NB4 (cell line): ENCODE results near the gene EHBP1L1.
A peak's percentile ranks its signal among the peaks of the same experiment; 100 is the strongest.

Source experiments
- DNase-seq: peaks from one replicate; pipeline ENCODE4 v3.0.0; 2010; ENCODE audit warnings: low read depth
- H3K4me3 ChIP-seq: one replicate; pipeline ENCODE4 v1.5.1; 2011; ENCODE audit warnings: mild to moderate bottlenecking, low read depth, low read length, moderate library complexity
- MYC ChIP-seq: IDR thresholded peaks from 2 replicates; pipeline ENCODE4 v1.6.1; 2011; ENCODE audit warnings: low read depth, low read length
- POLR2A ChIP-seq: IDR thresholded peaks from 2 replicates; pipeline ENCODE4 v1.6.1; 2011; ENCODE audit warnings: mild to moderate bottlenecking; ENCODE audit not compliant: insufficient read length; ENCODE audit errors: extremely low read depth
- TF ChIP-seq, protein P1 (sequence below): IDR thresholded peaks from one replicate; pipeline ENCODE4 v1.5.1; 2012; ENCODE audit warnings: low read depth, low read length
- TF ChIP-seq, protein P2 (sequence below): IDR thresholded peaks from 2 replicates; pipeline ENCODE4 v1.6.1; 2011; ENCODE audit warnings: low read depth, low read length

The EHBP1L1 gene

DNA sequence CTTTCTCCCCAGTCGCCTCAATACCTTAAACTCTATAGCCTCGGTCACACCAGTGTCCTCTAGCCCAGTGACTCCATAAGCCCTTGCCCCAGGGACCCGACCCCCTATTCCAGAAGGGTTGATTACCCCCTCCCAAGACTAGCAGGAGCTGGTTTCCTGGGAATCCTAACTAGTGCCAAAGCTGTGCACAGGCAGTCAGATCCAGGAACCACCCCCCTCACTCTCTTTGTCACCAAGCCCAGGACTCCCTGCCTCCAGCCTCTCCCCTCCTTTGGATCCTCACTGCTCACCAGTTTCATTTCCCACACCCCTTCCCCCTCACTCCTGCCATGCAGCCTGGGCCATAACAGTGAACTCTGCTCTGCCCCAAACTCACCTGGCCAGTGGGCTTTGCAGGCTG lies 27.5 kb upstream of the EHBP1L1 start:
- no peak for DNase-seq
- no peak for TF ChIP-seq POLR2A
- no peak for TF ChIP-seq MYC
- TF ChIP-seq, protein P1, sequence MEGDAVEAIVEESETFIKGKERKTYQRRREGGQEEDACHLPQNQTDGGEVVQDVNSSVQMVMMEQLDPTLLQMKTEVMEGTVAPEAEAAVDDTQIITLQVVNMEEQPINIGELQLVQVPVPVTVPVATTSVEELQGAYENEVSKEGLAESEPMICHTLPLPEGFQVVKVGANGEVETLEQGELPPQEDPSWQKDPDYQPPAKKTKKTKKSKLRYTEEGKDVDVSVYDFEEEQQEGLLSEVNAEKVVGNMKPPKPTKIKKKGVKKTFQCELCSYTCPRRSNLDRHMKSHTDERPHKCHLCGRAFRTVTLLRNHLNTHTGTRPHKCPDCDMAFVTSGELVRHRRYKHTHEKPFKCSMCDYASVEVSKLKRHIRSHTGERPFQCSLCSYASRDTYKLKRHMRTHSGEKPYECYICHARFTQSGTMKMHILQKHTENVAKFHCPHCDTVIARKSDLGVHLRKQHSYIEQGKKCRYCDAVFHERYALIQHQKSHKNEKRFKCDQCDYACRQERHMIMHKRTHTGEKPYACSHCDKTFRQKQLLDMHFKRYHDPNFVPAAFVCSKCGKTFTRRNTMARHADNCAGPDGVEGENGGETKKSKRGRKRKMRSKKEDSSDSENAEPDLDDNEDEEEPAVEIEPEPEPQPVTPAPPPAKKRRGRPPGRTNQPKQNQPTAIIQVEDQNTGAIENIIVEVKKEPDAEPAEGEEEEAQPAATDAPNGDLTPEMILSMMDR, result no peak
- H3K4me3 ChIP-seq, result no peak overlapping the region

- H3K4me3 ChIP-seq, result no peak overlapping the region
- TF ChIP-seq POLR2A, result no peak
- no peak for TF ChIP-seq MYC
- TF ChIP-seq, protein P2, sequence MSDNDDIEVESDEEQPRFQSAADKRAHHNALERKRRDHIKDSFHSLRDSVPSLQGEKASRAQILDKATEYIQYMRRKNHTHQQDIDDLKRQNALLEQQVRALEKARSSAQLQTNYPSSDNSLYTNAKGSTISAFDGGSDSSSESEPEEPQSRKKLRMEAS, result no peak
- TF ChIP-seq, protein P1, result no peak
- DNase-seq, result no peak
Observed at GRCh38 chr11:65549096-65549495, 26.8 kb upstream of the EHBP1L1 start.

DNA sequence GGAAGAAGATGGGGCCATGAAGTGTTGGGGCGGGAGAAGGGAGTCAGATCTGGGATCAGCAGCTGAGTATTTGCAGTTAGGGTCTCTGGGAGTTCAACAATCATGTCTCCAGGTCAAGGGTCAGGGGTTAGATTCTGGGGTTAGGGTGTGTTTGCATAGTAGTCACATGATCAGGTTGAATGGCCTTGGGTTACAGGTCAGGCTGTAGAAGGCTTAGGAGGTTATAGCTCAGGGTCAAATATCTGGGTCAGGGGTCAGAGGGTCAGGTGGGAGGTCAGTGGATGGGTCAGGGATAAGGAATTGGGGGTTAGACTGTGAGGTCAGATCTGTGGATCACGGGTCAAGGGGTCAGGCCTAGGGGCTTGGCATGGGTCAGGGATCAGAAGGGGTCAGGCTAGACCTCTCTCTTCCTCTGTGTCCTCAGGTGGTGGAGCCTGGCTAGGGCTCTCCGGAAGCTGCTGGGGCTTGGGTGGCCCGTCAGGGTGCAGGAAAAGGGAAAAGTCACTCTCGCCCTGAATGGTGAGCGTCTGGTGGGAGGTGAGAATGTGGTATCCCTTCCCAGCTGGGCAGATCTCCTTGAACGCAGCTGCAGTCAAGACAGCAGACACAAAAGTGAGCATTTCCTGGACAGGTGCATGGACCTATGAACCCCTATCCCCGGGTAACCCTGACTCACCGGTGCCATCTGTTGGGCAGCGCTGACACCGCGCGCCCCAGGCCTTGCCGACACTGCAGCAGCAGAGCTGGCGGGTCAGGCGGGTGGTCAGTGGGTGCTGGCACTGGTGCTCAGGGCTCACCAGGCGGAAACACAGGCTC lies 24.1 kb upstream of the EHBP1L1 start:
- TF ChIP-seq, protein P2, result no peak
- TF ChIP-seq, protein P1, result peak; percentile 64
- TF ChIP-seq MYC, result no peak
- peak; percentile 62 for DNase-seq
- no peak overlapping the region for H3K4me3 ChIP-seq

GRCh38 chr11:65552388-65552951 lies 23.4 kb upstream of the EHBP1L1 start:
- DNase-seq, result no peak
- no peak for TF ChIP-seq POLR2A
- TF ChIP-seq, protein P1, result no peak
- TF ChIP-seq, protein P2, result no peak
- no peak for TF ChIP-seq MYC
- no peak overlapping the region for H3K4me3 ChIP-seq

DNA sequence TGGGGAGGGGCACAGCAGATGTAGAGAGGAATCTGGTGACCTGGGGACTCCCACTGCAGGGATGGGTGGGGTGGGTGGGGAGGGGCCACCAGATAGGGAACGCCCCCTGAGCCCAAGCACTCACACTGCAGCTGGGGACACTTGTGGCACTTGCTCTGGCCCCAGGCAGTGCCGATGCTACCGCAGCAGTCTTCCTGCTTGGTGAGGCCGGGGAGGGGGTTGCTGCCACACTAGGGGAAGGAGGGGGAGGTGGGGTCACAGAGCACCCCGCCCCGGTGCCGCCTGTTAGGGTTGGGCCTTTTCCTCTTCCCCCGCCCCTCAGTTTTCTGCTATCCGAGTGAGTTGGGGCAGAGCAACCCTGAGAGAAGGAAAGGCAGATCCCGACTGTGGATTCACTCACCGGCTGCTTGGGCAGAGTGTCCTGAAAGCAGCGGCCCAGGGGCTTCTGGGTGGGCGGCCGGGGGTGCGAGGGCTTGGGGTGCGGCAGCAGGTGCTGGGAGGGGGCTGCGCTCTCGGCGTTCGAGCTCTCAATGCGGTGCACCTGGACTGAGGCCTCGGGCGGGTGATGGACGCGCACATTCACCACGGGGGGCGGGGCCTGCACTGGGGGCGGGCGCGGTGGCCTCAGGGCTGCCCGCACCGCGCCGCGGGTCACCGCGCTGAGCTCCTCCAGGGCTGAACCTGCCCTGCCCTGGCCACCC lies 22.4 kb upstream of the EHBP1L1 start:
- TF ChIP-seq POLR2A, result no peak
- TF ChIP-seq MYC, result no peak
- no peak overlapping the region for H3K4me3 ChIP-seq
- DNase-seq, result peak; percentile 74

- no peak overlapping the region for H3K4me3 ChIP-seq
- DNase-seq, result peak; percentile 42
- TF ChIP-seq POLR2A (no peak), MYC (no peak)
- TF ChIP-seq, protein P1, result no peak
- TF ChIP-seq, protein P2, result no peak
Observed at GRCh38 chr11:65554057-65554818, 21.6 kb upstream of the EHBP1L1 start.
